ENCODE results near the gene FNDC3A. TPM values are rescaled to one million over a fixed set of nuclear protein-coding genes. Genes with fewer than 3 reads are reported as not detected.

The FNDC3A gene
- total RNA-seq, 1 donor from 2014 or later, result 41.8 TPM

DNA sequence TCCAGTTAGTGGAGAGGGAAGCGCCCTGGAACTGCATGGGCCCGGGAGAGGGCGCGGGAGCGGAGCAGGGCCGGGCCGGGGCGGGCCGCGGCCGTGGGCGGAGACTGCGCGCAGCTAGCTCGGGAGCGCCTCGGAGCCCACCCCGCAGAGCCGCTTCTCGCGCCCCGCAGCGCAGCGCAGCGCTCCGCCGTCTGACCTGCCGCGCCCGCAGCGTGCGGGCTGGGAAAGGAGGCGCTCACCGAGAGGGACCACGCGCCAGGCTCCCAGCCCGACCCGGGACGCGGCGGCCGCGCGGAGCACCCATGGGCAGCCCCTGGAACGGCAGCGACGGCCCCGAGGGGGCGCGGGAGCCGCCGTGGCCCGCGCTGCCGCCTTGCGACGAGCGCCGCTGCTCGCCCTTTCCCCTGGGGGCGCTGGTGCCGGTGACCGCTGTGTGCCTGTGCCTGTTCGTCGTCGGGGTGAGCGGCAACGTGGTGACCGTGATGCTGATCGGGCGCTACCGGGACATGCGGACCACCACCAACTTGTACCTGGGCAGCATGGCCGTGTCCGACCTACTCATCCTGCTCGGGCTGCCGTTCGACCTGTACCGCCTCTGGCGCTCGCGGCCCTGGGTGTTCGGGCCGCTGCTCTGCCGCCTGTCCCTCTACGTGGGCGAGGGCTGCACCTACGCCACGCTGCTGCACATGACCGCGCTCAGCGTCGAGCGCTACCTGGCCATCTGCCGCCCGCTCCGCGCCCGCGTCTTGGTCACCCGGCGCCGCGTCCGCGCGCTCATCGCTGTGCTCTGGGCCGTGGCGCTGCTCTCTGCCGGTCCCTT lies 244.5 kb downstream of the FNDC3A start, which contains the start of gene MLNR:
Gene MLNR (plus strand): TSS at position 303 of the 820 bp plus-strand sequence. CDS start 0 bp downstream, at position 303.
- H3K27ac ChIP-seq (ENCODE audit: low read depth, low read length), result no peak within 1 kb of the TSS
- H3K36me3 ChIP-seq (ENCODE audit: control insufficient read depth in 3 of 3, insufficient read depth in 3 of 3, low read length in 3 of 3), result no peaks in the 10 kb centered on the region
- peaks cover 4 to 8% (median 7%) of the 10 kb centered on the region in 3 donors for H3K4me1 ChIP-seq (ENCODE audit: control insufficient read depth in 3 of 3, insufficient read depth in 3 of 3, low read length in 3 of 3)
- peak within 1 kb of the TSS; percentile 30 to 70 (median 52) for H3K4me3 ChIP-seq (ENCODE audit: low read length in 3 of 3)
- peaks cover 43 to 57% (median 52%) of the 10 kb centered on the region in 3 donors for H3K27me3 ChIP-seq (ENCODE audit: control insufficient read depth in 3 of 3, insufficient read depth in 3 of 3, low read length in 3 of 3)
- no peaks in the 10 kb centered on the region for H3K9me3 ChIP-seq (ENCODE audit: control insufficient read depth in 3 of 3, low read length in 3 of 3)
- H3K9ac ChIP-seq (ENCODE audit: low read depth in 1 of 3, low read length in 3 of 3), result no peak within 1 kb of the TSS

DNA sequence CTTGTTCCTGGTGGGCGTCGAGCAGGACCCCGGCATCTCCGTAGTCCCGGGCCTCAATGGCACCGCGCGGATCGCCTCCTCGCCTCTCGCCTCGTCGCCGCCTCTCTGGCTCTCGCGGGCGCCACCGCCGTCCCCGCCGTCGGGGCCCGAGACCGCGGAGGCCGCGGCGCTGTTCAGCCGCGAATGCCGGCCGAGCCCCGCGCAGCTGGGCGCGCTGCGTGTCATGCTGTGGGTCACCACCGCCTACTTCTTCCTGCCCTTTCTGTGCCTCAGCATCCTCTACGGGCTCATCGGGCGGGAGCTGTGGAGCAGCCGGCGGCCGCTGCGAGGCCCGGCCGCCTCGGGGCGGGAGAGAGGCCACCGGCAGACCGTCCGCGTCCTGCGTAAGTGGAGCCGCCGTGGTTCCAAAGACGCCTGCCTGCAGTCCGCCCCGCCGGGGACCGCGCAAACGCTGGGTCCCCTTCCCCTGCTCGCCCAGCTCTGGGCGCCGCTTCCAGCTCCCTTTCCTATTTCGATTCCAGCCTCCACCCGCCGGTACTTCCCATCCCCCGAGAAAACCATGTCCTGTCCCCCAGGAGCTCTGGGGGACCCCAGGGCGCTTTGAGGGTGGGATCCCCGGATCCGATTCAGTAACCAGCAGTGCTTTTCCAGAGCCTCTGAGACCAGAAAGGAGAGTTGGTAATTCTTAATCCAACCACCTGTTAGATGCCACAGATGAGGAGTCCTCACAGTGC lies 245.3 kb downstream of the FNDC3A start:
- H3K4me1 ChIP-seq (ENCODE audit: control insufficient read depth in 3 of 3, insufficient read depth in 3 of 3, low read length in 3 of 3), result peaks cover 4 to 8% (median 7%) of the 10 kb centered on the region in 3 donors
- H3K27me3 ChIP-seq (ENCODE audit: control insufficient read depth in 3 of 3, insufficient read depth in 3 of 3, low read length in 3 of 3), result peaks cover 43 to 57% (median 52%) of the 10 kb centered on the region in 3 donors
- H3K27ac ChIP-seq (ENCODE audit: low read depth, low read length), result no peak overlapping the region
- no peak overlapping the region for H3K9ac ChIP-seq (ENCODE audit: low read depth in 1 of 3, low read length in 3 of 3)
- H3K9me3 ChIP-seq (ENCODE audit: control insufficient read depth in 3 of 3, low read length in 3 of 3), result no peaks in the 10 kb centered on the region
- no peaks in the 10 kb centered on the region for H3K36me3 ChIP-seq (ENCODE audit: control insufficient read depth in 3 of 3, insufficient read depth in 3 of 3, low read length in 3 of 3)
- peak overlapping the region in 2 of 3 donors; percentile 52 to 70 for H3K4me3 ChIP-seq (ENCODE audit: low read length in 3 of 3)

DNA sequence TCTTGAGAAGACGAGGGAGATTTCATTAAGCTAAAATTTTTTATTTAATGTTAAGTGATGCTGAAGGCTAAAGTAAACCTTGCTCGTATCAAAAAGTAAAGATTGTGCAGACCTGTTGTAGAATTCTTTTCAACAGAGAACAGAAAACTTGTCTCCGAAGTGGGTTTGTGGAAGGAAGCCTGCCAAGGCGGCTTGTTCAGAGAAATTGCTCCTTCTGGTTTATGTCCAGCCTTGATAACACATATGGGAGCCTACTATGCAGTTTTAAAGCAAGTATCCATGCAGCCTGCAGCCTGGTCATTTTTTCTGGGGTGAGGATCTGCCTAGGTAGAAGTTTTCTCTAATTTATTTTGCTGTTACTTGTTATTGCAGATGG lies 245.9 kb downstream of the FNDC3A start:
- H3K27me3 ChIP-seq (ENCODE audit: control insufficient read depth in 3 of 3, insufficient read depth in 3 of 3, low read length in 3 of 3), result peaks cover 43 to 57% (median 52%) of the 10 kb centered on the region in 3 donors
- no peaks in the 10 kb centered on the region for H3K36me3 ChIP-seq (ENCODE audit: control insufficient read depth in 3 of 3, insufficient read depth in 3 of 3, low read length in 3 of 3)
- peaks cover 4 to 8% (median 7%) of the 10 kb centered on the region in 3 donors for H3K4me1 ChIP-seq (ENCODE audit: control insufficient read depth in 3 of 3, insufficient read depth in 3 of 3, low read length in 3 of 3)
- H3K4me3 ChIP-seq (ENCODE audit: low read length in 3 of 3), result no peak overlapping the region
- H3K9me3 ChIP-seq (ENCODE audit: control insufficient read depth in 3 of 3, low read length in 3 of 3), result no peaks in the 10 kb centered on the region
- no peak overlapping the region for H3K9ac ChIP-seq (ENCODE audit: low read depth in 1 of 3, low read length in 3 of 3)
- no peak overlapping the region for H3K27ac ChIP-seq (ENCODE audit: low read depth, low read length)

DNA sequence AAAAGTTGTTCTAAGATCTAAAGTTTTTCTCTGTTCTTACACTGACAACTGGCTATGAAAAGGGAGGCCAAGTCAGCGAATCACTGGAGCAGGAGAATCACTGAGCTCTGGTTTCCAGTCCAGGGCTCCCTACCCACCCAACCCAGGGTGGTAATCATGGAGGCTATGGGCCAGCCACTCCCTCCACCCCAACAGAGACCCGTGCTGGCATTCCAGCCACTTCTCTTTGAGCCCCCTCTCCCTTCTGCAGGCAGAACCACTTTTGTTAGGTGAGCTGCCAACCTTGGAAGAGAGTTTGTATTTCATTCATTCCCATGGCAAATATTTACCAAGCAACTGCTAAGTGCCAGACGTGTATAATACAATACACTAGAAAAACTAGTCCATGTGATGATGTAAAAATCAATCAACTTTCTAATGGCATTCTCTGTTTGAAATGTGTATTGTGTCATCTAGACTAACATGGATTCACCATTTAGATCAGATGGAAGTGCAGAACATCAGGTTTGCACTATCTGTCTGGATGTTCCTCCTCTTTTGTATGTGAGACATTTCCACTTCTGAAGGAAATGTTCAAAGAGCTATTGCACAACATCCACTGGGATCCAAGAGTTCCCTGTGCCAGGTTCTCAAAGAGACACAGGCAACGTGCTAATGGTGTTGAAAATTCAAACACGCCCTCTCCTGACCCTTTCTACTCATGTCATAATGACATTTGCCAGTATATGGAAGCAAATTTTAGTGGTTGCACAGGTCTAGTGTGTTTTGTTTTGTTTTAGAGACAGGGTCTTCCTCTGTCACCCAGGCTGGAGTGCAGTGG lies 249.7 kb downstream of the FNDC3A start:
- H3K4me3 ChIP-seq (ENCODE audit: low read length in 3 of 3), result no peak overlapping the region

DNA sequence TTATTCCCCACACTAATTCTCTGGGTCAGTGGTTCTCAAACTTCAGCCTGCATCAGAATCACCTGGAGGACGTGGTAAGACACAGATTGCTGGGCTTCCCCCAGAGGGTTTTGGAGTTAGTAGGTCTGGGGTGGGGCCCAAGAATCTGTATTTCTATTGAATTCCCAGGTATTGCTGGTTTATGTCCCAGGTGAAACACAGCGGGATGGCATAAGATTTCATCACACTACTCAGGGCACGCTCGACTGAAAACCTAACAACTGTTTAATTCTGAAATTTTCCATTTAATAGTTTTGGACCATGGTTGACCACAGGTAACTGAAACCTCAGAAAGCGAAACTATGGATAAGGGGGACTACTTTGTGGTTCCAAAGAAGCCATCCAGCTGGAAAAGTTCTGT lies 250.9 kb downstream of the FNDC3A start:
- no peaks in the 10 kb centered on the region for H3K9me3 ChIP-seq (ENCODE audit: control insufficient read depth in 3 of 3, low read length in 3 of 3)
- no peak overlapping the region for H3K9ac ChIP-seq (ENCODE audit: low read depth in 1 of 3, low read length in 3 of 3)
- no peaks in the 10 kb centered on the region for H3K4me1 ChIP-seq (ENCODE audit: control insufficient read depth in 3 of 3, insufficient read depth in 3 of 3, low read length in 3 of 3)
- H3K27ac ChIP-seq (ENCODE audit: low read depth, low read length), result no peak overlapping the region
- H3K36me3 ChIP-seq (ENCODE audit: control insufficient read depth in 3 of 3, insufficient read depth in 3 of 3, low read length in 3 of 3), result no peaks in the 10 kb centered on the region
- H3K27me3 ChIP-seq (ENCODE audit: control insufficient read depth in 3 of 3, insufficient read depth in 3 of 3, low read length in 3 of 3), result peaks cover 4 to 11% (median 11%) of the 10 kb centered on the region in 3 donors
- H3K4me3 ChIP-seq (ENCODE audit: low read length in 3 of 3), result no peak overlapping the region

More for the DNA sequence above, 249.7 kb downstream of the FNDC3A start:
- Histone ChIP-seq H3K4me1 (ENCODE audit: control insufficient read depth in 3 of 3, insufficient read depth in 3 of 3, low read length in 3 of 3) (peaks cover 2 to 4% (median 3%) of the 10 kb centered on the region in 3 donors), H3K9ac (ENCODE audit: low read depth in 1 of 3, low read length in 3 of 3) (no peak overlapping the region), H3K9me3 (ENCODE audit: control insufficient read depth in 3 of 3, low read length in 3 of 3) (no peaks in the 10 kb centered on the region), H3K36me3 (ENCODE audit: control insufficient read depth in 3 of 3, insufficient read depth in 3 of 3, low read length in 3 of 3) (no peaks in the 10 kb centered on the region), H3K27ac (ENCODE audit: low read depth, low read length) (no peak overlapping the region), H3K27me3 (ENCODE audit: control insufficient read depth in 3 of 3, insufficient read depth in 3 of 3, low read length in 3 of 3) (peaks cover 16 to 23% (median 23%) of the 10 kb centered on the region in 3 donors)

DNA sequence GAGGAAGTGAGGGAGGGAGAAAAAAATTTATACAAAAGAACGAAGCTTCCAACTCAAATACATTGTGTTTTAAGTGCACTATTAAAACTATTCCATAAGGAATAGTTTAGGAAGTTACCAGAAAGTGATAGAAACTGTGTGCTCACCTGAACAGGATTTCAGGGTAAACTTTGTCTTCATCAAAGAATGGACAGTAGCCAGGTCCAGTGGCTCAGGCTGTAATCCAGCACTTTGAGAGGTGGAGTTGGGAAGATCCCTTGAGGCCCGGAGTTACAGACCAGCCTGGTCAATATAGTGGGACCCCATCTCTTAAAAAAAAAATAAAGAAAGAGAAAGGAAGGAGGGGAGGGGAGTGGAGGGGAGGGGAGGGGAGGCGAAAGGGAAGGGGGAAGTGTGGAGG lies 259.0 kb downstream of the FNDC3A start:
- Histone ChIP-seq H3K4me1 (ENCODE audit: control insufficient read depth in 3 of 3, insufficient read depth in 3 of 3, low read length in 3 of 3) (no peaks in the 10 kb centered on the region), H3K9me3 (ENCODE audit: control insufficient read depth in 3 of 3, low read length in 3 of 3) (no peaks in the 10 kb centered on the region), H3K4me3 (ENCODE audit: low read length in 3 of 3) (no peak overlapping the region), H3K36me3 (ENCODE audit: control insufficient read depth in 3 of 3, insufficient read depth in 3 of 3, low read length in 3 of 3) (no peaks in the 10 kb centered on the region), H3K27ac (ENCODE audit: low read depth, low read length) (no peak overlapping the region), H3K9ac (ENCODE audit: low read depth in 1 of 3, low read length in 3 of 3) (no peak overlapping the region), H3K27me3 (ENCODE audit: control insufficient read depth in 3 of 3, insufficient read depth in 3 of 3, low read length in 3 of 3) (no peaks in the 10 kb centered on the region)

DNA sequence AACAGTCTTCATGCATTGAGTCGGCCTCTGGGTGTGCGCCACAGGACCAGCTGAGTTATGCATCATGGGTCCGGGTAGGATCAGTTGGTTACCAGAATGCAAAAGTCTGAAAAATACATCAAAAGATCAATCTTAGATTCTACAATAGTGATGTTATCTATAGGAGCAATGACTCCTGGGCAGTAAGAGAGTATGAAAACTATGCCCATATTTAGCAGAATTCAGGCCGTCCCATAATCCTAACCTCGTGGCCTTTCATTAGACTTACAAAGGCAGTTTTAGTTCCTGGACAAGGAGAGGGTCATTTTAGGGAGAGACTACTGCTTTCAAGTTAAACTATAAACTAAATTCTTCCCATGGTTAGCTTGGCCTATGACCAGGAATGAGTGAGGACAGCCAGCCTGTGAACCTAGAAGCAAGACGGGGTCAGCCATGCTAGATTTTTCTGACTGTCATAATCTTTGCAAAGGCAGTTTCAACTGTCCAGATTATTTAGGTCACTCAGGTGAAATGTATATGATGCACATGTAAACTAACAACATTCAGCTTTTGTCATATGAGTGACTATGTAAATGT lies 260.2 kb downstream of the FNDC3A start:
- Histone ChIP-seq H3K27me3 (ENCODE audit: control insufficient read depth in 3 of 3, insufficient read depth in 3 of 3, low read length in 3 of 3) (no peaks in the 10 kb centered on the region), H3K27ac (ENCODE audit: low read depth, low read length) (no peak overlapping the region), H3K4me3 (ENCODE audit: low read length in 3 of 3) (no peak overlapping the region), H3K9me3 (ENCODE audit: control insufficient read depth in 3 of 3, low read length in 3 of 3) (no peaks in the 10 kb centered on the region), H3K4me1 (ENCODE audit: control insufficient read depth in 3 of 3, insufficient read depth in 3 of 3, low read length in 3 of 3) (no peaks in the 10 kb centered on the region), H3K36me3 (ENCODE audit: control insufficient read depth in 3 of 3, insufficient read depth in 3 of 3, low read length in 3 of 3) (no peaks in the 10 kb centered on the region), H3K9ac (ENCODE audit: low read depth in 1 of 3, low read length in 3 of 3) (no peak overlapping the region)

DNA sequence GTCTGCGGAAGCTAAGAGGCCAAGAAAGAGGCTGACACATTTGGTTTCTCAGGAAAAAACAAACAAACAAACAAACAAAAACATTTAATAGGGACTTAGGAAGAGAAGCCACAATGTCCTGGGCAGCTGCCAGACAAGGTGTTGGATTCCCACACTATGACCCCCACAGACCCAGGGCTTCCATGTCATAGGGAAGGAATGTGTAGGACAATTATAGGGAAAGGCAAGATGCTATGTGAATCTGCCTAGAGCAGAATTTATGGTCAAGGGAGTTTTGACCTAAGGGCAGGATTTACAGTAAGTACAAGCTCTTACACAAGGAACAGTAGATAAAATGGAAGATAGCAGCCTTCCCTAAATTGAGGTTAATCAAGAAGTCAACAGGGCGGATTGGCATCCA lies 262.9 kb downstream of the FNDC3A start:
- no peak overlapping the region for H3K4me3 ChIP-seq (ENCODE audit: low read length in 3 of 3)
- no peaks in the 10 kb centered on the region for H3K9me3 ChIP-seq (ENCODE audit: control insufficient read depth in 3 of 3, low read length in 3 of 3)
- no peak overlapping the region for H3K27ac ChIP-seq (ENCODE audit: low read depth, low read length)
- H3K27me3 ChIP-seq (ENCODE audit: control insufficient read depth in 3 of 3, insufficient read depth in 3 of 3, low read length in 3 of 3), result no peaks in the 10 kb centered on the region
- H3K4me1 ChIP-seq (ENCODE audit: control insufficient read depth in 3 of 3, insufficient read depth in 3 of 3, low read length in 3 of 3), result no peaks in the 10 kb centered on the region
- no peak overlapping the region for H3K9ac ChIP-seq (ENCODE audit: low read depth in 1 of 3, low read length in 3 of 3)
- H3K36me3 ChIP-seq (ENCODE audit: control insufficient read depth in 3 of 3, insufficient read depth in 3 of 3, low read length in 3 of 3), result no peaks in the 10 kb centered on the region

DNA sequence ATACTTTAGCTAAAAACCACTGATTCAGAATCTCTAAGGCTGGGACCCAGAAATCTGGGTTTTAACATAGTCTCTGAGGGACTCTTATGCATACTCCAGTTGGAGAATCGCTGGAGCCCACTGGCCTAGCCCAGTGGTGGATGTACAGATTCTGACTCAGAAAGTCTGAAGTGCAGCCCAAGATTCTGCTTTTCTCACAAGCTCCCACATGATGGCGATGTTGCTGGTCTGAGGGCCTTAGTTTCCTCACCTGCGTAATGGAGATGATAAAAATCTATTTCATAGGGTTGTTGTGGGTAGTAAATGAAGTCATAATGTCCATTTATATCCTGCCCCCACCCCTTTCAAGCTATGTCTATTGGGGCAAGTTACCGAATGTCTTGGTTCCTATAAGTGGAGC lies 264.3 kb downstream of the FNDC3A start:
- H3K4me1 ChIP-seq (ENCODE audit: control insufficient read depth in 3 of 3, insufficient read depth in 3 of 3, low read length in 3 of 3), result no peaks in the 10 kb centered on the region

More for the DNA sequence above, 264.3 kb downstream of the FNDC3A start:
- Histone ChIP-seq H3K27me3 (ENCODE audit: control insufficient read depth in 3 of 3, insufficient read depth in 3 of 3, low read length in 3 of 3) (no peaks in the 10 kb centered on the region), H3K36me3 (ENCODE audit: control insufficient read depth in 3 of 3, insufficient read depth in 3 of 3, low read length in 3 of 3) (no peaks in the 10 kb centered on the region), H3K9ac (ENCODE audit: low read depth in 1 of 3, low read length in 3 of 3) (no peak overlapping the region), H3K27ac (ENCODE audit: low read depth, low read length) (no peak overlapping the region), H3K9me3 (ENCODE audit: control insufficient read depth in 3 of 3, low read length in 3 of 3) (no peaks in the 10 kb centered on the region), H3K4me3 (ENCODE audit: low read length in 3 of 3) (no peak overlapping the region)

Measured in skeletal muscle tissue (tissue), 4 donors.